Measurements from ENCODE around the gene TMEM120A.

Gene TMEM120A

GRCh38 chr7:75979759-75980429 lies 14.5 kb downstream of the TMEM120A start:
- no peak for DNase-seq

GRCh38 chr7:75977743-75978142 lies 16.7 kb downstream of the TMEM120A start:
- DNase-seq: no peak

GRCh38 chr7:75971961-75972763 lies 22.2 kb downstream of the TMEM120A start:
- no peak for DNase-seq

- no peak for DNase-seq
Observed at GRCh38 chr7:75971309-75971960, 23.0 kb downstream of the TMEM120A start.

DNA sequence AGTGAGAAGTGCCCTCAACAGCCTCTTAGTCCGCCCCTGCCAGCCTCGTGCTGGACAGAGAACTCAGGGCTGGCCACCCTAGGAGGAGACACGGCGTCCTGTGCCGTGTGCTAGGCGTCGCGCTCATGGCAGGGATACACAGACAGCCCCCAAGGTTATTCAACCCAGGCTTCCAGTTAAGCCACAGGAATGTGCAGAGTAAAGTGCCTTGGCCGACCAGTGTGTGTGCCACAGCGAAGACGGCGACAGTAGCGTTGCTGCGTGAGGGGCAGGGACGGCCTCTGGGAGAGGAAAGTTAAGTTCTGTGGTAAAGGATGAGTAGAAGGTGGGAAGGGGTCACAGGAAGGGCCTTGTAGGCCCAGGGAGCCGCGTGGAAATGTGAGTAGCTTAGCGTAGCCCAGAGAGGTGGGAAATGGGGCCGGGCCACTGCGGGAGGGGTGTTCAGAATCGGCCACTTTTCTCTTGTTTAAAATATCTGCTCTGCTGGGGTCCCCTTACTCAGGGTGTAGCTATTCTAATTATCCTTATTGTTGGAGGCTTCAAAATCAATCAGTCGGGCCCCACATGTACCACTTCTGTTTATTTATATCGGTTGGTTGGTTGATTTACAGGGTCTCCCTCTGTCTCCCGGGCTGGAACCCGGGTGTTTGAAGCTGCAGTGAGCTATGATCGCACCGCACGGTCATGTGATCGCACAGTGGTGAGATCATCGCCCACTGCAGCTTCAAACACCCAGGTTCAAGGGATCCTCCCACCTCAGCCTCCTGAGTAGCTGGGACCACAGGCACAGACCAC lies 24.5 kb downstream of the TMEM120A start:
- no peak for DNase-seq

DNA sequence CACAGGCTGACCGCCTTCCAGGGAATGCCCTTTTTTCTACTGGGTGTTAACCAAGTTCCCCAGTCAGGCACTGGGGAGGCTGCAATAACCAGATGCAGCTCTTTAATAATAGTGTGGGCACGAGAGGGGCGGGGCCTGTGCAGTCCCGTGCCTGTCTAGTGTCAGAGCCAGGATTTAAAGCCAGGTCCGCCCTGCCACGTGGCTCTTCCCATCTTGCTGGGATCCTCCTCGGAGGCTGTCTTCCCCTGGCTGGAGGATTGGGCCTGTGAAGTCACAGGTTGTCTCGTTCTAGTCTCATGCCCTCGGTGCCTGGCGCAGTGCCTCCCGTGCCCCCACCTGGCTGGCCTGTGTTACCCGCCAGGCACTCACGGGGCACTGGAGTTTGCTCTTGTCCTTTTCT lies 25.2 kb downstream of the TMEM120A start:
- DNase-seq: no peak

- DNase-seq: no peak
Observed at GRCh38 chr7:75968561-75969001, 25.8 kb downstream of the TMEM120A start.

GRCh38 chr7:75968012-75968411 lies 26.4 kb downstream of the TMEM120A start:
- DNase-seq: no peak

DNA sequence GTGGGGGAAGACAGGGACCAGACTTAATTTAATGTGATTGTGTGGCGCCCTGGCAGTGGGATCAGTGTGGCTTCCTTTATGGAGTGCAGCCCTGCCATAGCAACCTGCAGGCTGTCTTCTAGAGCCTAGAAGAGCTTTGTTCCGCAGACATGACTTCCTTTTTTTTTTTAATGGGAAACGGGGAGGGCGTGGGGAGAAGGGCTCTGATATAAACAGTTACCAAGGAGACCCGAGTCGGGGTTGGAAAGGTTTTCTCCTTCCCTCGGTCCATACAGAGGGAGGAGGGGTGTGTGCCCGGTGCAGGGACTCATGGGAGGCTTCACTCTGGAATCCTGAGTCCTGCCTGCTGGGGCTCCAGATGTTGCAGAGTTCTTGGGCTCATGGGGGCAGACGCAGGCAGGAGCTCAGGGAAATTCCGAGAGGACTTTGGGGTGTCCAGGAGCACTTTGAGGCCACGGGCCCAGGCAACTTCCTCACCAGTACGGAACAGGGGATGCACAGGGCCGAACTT lies 26.9 kb downstream of the TMEM120A start:
- no peak for DNase-seq

GRCh38 chr7:75967055-75967454 lies 27.3 kb downstream of the TMEM120A start:
- no peak for DNase-seq

DNA sequence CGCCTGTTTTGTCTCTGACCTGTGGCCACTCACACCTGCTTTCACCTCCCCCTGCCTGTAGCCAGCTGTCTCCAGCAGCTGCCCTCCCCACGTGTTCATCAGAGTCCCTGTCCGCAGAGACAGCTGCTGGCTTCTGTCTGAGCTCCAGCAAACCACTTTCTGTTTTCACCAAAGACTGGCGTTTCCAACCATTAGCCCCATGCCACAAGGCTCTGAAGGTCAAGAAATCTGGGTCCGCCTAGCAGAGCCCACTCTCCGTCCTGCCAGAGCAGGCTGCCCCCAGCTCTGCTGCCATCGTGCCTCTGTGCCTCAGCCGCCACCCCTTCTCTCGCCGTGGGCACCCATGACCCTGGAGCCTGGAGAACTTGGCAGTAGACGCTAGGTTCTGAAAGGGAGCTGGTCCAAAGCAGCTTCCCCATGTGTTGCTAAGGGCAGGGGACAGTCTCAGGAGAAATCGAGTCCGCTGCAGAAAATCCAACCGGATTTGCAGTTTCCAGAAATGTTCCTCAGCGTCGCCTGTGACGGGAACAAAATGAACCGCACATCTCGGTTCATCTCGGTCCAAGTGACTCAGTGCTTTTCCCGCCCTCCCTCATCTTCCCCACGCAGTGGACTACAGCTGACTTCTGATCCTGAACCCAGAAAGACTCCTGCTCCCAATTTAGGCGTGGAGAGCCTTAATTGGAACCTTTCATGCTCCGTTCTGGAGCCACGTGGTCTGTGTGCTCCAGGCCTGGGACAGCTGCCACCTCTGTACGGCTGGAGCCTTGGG lies 28.0 kb downstream of the TMEM120A start:
- no peak for DNase-seq

- DNase-seq: no peak
Observed at GRCh38 chr7:75965617-75966016, 28.8 kb downstream of the TMEM120A start.

GRCh38 chr7:75963381-75963995 lies 30.9 kb downstream of the TMEM120A start:
- no peak for DNase-seq

- no peak for DNase-seq
Observed at GRCh38 chr7:75962607-75963380, 31.6 kb downstream of the TMEM120A start.

- no peak for DNase-seq
Observed at GRCh38 chr7:75961218-75961617, 33.2 kb downstream of the TMEM120A start.

DNA sequence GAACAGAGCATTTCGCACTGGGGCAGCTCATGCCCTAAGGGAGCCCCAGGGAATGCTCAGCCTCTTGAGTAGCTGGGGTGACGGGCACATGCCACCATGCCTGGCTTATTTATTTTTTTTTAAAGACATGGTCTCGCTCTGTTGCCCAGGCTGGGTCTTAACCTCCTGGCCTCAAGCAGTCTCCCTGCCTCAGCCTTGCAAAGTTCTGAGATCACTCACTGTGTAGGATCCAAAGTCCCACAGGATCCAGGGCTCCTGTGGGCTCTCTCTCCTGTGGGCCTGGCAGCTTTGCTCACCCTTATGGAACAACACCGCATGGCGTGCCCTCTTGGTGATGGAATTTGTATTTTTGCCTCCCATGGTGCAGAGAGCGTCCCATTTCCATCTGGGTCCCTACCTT lies 34.0 kb downstream of the TMEM120A start:
- DNase-seq: no peak

DNA sequence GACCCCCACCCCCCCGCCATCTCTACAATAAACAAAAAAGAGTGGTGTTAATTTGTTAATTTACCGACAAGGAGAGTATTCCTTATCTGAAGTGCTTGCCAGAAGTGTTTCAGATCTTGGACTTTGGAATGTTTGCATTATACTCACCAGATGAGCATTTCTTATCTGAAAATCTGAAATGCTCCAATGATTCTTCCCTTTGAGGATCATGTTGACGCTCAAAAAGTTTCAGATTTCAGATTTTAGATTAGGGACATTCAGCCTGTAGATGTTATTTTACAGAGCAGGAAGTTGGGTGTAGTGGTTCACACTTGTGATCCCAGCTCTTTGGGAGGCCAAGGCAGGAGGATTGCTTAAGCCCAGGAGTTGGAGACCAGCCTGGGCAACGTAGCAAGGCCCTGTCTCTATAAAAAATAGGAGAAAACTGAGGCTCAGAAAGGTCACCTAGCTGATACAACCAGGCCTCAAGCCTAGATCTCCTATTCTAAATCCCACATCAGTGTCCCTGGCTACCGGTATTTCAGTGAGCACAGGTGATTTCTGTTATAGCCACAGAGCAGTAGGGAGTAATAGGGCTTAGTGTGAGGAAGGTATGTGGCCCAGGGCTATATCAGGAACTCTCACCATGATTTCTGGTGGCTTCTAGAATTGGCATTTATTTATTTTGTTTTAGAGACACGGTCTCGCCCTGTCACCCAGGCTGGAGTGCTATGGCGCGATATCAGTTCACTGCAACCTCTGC lies 35.4 kb downstream of the TMEM120A start:
- no peak for DNase-seq

- DNase-seq: no peak
Observed at GRCh38 chr7:75957021-75957736, 37.2 kb downstream of the TMEM120A start.

- DNase-seq: no peak
Observed at GRCh38 chr7:75955331-75955955, 39.0 kb downstream of the TMEM120A start.

Data from activated CD8-positive, alpha-beta memory T cell treated with anti-CD3 and anti-CD28 coated beads, Interleukin-2, amount 50 U/mL, for 4 hours (primary cell).